GM19099 (cell line): ENCODE results near the gene HOXA4.

ENCODE experiments used
- POLR2A ChIP-seq: IDR thresholded peaks from 3 replicates; pipeline ENCODE4 v1.6.1; 2011; ENCODE audit warnings: low read depth; ENCODE audit not compliant: insufficient read length; ENCODE audit errors: extremely low read depth

HOXA4 gene

DNA sequence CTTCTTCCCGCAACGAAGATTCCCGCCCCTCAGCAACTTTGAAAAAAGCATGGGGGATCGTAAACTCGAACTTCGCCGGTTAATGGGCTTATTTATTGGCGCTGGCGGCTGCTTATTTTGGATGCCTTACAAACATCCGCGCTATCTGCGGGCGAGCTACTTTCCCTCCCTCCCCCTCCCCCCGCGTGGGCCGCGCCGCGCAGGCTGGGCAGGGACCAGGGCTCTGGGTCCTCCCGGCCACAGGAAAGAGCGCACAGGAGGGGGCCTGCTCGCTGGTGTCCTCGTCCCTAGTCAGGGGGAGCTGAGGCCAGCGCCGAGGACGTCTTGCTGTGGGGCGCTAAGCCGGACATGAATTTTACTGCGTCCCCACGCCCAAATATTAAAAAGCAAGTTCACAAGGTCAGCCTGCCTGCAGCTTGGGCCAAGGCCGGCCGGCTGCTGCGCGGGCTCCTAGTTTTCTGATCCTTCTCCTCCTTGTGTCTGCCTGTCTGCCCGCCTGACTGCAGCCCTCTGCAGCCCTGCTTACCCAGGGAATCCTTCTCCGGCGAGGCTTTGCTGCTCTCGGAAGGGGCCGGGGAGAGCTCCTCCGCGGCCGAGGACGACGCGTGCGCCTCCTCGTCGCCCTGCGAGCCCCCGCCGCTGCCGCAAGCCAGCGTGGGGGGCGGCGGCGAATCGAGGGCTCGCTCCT lies 42.4 kb upstream of the HOXA4 start:
- TF ChIP-seq POLR2A = no peak

DNA sequence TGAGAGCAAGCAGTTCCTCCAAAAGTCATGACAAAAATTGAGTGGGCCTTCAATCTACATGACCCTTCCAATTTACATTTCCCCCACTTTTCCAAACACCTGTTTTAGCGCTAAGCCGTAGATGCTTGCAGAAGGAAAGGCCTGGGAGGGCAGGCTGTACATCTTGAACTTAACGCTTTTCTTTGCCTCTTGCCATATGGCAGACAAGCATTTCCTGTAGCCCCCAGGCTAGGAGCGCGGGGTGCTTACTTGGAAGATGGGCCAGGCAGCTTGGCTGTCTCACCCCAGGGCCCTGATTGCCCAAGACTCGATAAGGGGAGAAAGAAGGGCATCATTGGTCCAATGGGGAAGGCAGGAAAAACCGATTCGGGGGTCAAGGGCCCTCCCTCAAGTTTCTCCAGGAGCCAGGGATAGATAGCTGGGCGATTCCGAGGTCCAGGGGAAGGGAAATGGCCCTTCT lies 41.8 kb upstream of the HOXA4 start:
- TF ChIP-seq POLR2A = no peak

- no peak for TF ChIP-seq POLR2A
These were observed 41.2 kb upstream of the HOXA4 start for GRCh38 chr7:27171637-27172314.

GRCh38 chr7:27171325-27171636 lies 40.7 kb upstream of the HOXA4 start:
- no peak for TF ChIP-seq POLR2A

DNA sequence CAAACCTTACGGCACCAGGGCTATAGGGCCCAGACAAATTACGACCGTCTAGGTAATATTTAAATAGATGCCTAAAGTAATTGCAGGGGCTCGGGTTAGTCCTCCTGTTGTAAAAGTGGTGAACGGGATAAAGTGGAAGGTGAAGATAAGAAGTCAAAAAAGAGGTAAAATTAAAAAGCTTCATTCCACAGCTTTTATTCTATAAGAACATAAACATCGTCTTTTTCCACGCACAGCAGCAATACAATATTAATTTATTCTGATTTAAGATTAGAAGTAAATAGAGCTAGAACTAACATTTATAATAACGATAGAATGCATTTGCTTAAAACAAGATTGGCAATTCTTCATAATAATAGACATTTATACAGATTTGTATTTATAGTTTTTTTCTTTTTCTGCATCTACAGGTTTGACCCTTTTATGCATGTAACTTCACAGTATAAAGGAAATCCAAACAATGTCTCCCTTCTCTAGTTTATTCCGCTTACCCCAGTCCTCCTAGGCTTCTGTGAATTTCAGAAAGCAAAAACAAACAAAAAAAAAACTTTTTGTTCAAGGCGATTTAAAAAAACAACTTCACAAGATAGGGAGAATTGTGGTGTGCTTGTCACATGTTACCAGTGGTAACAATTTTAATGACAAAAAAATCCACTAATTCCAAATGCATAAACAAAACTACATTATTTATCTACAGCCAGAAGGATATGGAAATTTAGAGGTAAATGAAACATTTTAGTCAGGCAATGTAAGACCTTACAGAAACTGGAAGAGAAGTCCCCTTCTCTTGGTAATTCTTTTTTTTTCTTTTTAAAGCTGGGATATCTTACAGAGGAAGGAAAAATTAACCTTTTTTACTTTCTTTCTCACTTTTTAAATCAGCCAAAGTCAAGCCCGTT lies 40.1 kb upstream of the HOXA4 start:
- no peak for TF ChIP-seq POLR2A

GRCh38 chr7:27169658-27170425 lies 39.3 kb upstream of the HOXA4 start:
- TF ChIP-seq POLR2A = no peak

- no peak for TF ChIP-seq POLR2A
These were observed 37.8 kb upstream of the HOXA4 start for GRCh38 chr7:27168265-27168947.

DNA sequence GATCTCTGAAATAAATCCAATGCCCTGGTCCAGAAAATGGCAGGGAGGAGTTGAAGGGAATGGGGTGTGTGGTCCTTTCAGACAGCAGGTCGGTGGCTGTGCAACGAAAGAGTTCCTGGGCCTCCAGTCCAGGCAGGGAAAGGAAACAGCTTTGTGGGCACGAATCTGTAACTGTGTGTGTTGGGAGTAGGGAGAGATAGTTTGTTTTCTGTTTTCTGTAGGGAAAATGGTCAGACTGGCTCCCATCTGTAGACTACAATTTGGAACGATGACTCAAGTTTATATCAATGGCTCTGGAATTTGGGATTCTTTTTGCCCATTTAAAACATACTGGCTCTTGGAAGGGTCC lies 37.3 kb upstream of the HOXA4 start:
- no peak for TF ChIP-seq POLR2A

DNA sequence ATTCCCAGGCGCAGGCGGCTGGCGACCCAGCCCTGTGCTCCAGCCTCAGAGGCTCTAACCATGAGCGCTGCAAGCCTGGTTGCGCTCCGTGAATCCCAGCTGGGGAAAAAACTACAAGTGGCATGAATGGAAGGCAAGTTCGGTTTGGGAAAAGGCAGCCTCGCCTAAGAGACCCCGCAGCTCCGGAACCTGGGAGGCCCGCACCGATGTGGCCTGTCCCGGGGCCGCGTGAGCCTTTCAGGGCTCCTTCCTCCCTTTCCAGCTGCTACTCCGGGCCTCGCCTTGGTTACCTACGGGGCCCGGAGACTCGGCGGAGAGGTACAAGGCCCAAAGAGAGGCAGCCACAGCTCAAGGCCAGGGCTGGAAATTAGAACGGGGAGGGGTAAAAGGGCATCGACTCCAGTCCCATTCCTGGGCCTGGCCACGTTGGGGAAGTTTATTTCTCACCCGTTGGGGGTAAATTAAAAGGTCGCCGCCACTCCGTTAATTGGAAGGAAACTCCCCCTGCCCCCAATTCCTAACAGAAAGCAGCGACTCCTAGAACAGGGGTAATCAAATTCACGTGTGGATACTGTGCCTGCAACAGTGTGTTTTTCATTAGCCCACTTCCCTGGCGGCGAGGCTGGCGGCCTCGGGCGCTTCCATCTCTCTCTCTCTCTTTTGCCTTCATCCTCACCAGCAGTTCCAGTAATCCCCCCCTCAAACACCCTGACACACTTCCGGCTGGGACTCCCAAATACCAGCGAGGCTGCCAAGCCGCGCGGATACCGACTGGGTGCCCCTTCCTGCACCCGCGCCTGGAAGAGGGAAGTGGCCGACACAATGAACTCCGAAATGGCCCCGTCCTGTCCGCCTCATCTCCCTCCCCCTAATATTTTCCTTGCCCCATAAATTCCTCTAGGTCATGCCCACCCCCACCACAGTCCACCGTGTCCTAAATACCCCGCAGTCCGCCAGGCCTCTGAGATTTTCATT lies 36.3 kb upstream of the HOXA4 start:
- no peak for TF ChIP-seq POLR2A

DNA sequence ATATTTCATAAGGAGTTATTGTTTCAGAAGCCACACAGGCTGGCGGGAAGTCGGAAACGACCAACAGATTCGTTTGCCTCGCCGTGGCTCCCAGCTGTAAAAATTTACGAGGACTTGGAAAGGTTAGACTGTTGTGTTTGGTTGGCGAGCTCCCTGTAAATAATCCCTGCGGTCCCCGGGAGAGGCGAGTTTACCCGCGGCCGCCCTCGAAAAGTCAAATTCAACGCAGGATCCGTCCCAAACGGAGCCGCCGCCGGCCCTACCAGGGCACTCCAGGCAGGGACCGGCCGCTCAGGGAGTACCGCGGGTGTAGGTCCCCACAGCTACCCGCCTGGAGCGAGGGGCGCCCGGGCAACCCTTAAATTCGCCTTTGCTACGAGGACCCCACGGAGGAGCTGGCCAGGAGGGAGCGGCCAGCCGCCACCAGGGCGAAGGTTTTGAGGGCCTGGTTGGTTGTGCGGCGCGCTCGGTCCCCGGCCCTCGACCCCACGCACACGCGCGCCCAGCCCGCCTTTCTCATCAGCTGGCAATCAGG lies 35.5 kb upstream of the HOXA4 start:
- no peak for TF ChIP-seq POLR2A

GRCh38 chr7:27165089-27165995 lies 34.8 kb upstream of the HOXA4 start, which contains the start of gene HOXA9:
TSS of gene HOXA9 (minus strand) at chr7:27165537. CDS start at chr7:27165457, 80 bp downstream.
- no peak for TF ChIP-seq POLR2A
